Right lobe of liver (tissue), 4 donors: ENCODE data around the gene USP2.

Experiments
- CTCF ChIP-seq, 4 donors: fragments of 200-600 bp in 3 of 4; fragments of 450-650 bp in 1 of 4; IDR thresholded peaks; one replicate each; pipeline versions ENCODE4 v1.5.1 to v1.8.0; 2016 to 2022; ENCODE audit warnings: antibody characterized with exemption in 4 of 4, mild to moderate bottlenecking in 2 of 4
- POLR2A ChIP-seq: fragments of 450-650 bp; IDR thresholded peaks from one replicate; pipeline ENCODE4 v1.6.1; 2017; ENCODE audit warnings: antibody characterized with exemption, mild to moderate bottlenecking
- donor health status: DM: no; HTN: no; CAD: no.
- donor health status: DM: no; HTN: no; CAD: no.
- donor health status: DM: no; HTN: yes; CAD: no.

GRCh38 chr11:119410501-119410900, 29.0 kb upstream of the USP2 start:
- TF ChIP-seq CTCF (IDR thresholded peaks at IDR 0.05) (no peak), POLR2A (no peak)
